GM19351 (cell line): Measurements from ENCODE around the gene METTL24.
A peak's percentile ranks its signal among the peaks of the same experiment; 100 is the strongest.
"Not testable (repeated sequence)": the region's sequence is repeated elsewhere in the genome, so short reads cannot be mapped to it uniquely, and the experiment has no call there.

Experiments used
- ATAC-seq: cut with Tn5 transposase; IDR thresholded peaks from one replicate; pipeline ENCODE4 v1.9.1; 2021; ENCODE audit warnings: mild to moderate bottlenecking, moderate library complexity; ENCODE audit not compliant: unreplicated experiment

Gene METTL24

DNA sequence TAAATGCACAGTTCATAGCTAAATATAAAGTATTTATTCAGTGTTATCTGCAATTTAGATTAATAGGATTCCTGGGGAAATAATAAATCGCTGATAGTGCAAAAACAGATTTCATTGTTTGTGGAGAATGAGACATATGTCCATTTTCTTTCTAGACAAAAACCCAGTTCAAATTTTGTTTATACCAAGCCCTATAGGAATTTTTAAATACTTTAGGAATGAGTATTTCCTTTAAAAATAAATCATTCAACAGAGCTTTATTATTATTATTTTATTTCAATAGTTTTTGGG lies 86.5 kb downstream of the METTL24 start:
- no peak for ATAC-seq

DNA sequence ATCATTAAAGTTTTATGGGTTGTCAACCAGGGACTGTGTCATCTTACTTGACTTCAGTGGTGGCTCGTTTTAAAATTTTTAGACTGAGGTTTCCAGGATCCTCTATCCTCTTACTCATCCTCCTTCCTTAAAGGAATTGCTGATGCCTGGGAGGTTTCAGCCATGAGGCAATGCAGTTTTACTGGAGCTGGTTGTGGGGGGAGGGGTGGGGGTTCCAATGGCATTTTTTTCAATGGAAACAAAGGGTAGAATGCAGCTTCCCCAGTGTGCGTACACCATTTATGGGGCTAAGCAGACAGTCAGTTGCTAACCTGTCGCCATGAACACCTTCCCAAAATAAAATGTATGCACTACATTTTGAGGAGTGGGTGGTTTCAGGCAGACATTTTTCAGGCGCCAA lies 88.0 kb downstream of the METTL24 start:
- ATAC-seq = no peak

DNA sequence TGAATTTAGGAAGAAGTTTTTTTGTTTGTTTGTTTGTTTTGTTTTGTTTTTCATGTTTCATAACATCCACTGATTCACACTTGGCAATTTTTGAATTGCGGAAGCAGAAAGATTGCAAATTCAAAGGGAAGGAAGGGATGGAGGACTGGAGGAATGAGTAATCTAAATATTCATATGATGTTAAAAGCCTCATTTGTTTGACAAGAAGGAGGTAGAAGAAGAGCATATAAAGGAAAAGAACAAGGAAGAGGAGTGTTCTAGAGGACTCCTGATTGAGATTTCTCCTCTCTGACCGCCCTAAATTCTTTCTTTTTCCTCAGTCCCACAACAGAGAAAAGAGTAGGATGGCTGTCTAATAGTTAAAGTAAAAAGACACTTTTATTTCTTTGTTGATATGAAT lies 88.5 kb downstream of the METTL24 start:
- no peak for ATAC-seq

DNA sequence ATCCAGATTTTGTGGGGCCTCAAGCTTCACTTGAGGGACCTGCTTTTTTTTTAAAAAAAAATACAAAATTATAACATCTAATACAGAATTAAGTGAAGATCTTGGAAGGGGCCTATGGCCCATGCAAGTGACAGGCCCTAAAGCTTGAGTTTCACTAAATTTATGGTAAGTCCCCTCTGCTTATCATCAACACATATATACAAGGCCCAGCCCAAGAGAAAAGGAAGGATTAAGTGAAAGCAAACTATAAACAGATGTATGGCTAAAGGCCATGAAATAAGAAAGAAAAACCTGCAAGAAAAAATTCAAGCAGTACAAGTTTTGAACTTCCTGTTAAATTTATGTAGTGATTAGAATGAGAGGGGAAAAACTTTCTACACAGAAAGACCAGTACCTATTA lies 91.2 kb downstream of the METTL24 start:
- ATAC-seq = no peak

DNA sequence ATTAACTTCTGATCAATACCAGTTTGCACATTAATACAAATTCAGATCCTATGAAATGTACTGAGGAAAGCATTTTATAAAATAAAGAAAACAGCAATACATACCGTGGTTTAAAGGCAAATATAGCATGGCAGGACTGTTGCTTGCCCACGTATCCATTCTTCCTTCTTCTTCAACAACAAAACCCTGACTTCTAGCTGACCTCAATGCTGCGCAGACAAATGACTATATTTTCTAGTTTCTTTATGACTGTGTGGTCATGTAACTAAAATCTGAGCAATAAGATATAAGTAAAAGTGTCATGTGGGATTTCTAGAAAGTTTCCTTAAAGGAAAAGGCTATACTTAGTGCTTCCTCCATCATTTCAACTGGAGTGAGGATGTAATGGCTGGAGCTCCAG lies 92.9 kb downstream of the METTL24 start:
- ATAC-seq = peak; percentile 75

DNA sequence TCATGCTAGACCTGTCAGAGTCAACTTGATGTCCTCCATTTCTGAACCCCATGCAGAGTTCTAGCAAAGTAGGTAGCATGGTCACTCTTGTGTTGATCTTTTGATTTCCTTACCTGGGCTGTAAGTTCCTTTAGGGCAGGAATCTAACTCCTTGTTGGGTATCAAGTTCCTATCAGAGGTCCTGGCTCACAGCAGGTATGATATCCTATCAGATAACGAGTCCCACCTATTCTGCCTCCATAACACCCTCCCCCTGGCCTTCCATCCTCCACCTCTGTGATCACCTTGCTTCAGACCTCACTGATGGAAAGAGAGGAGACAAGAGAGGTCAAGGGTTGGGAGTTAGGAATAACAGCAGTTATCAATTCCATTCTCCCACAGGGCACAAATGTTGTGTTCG lies 101.8 kb downstream of the METTL24 start:
- no peak for ATAC-seq

DNA sequence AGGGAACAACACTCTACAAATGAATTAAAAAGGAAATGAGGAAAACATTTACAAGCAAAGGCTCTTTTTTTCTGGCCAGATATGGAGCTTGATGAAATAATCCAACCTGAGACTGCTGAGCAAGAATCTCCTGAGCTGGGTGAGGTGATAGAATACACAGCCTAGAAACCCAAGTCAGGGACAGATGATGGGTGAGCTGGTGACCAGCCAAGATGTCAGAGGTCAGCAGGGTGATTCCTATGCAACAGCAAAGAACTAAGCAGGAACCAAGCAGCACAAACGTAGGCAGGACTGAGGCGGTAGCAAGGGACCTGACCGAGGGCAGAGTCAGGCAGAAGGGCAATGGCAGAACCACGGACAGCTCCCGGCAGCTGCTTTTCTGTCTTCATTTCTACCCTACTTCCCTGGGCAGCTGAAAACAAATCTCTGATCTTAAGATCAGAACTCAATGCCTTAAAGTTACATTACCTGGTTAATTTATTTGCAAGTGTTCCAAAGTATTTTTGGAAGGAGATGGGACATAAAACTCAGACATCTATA lies 102.9 kb downstream of the METTL24 start:
- ATAC-seq = no peak

DNA sequence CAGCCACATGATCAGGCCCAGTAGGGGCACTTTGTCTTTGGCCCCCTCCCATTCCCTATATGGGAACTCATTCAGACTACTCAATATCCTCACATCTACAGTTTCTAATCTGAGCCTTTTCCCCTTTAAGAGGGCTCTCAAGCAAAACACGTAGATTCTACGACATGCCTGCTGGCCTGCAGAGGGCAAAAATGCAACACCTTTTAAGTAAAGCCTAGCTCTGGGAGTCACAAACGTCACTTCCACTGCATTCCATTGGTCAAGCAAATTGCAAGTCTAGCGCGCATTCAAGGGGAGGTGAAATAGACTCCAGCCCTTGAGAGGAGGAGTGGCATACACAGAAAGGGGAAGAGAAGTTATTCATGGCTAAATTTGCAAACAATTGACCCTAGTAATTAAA lies 107.3 kb downstream of the METTL24 start:
- no peak for ATAC-seq

DNA sequence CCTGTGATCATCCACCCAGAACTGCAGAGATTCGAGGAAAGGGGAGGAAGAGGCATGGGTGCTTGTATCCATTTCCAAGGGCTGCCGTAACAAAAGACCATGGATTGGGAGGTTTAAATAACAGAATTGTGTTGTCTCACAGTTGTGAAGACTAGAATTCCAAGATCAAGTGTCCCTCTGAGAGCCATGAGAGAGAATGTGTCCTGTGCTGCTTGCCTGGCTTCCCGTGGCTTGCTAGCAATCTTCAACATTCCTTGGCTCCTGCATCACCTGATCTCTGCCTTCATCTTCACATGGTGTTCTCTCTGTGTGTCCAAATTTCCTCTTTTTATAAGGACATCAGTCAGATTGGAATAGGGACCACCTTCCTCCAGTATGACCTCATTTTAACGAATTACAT lies 108.1 kb downstream of the METTL24 start:
- no peak for ATAC-seq

DNA sequence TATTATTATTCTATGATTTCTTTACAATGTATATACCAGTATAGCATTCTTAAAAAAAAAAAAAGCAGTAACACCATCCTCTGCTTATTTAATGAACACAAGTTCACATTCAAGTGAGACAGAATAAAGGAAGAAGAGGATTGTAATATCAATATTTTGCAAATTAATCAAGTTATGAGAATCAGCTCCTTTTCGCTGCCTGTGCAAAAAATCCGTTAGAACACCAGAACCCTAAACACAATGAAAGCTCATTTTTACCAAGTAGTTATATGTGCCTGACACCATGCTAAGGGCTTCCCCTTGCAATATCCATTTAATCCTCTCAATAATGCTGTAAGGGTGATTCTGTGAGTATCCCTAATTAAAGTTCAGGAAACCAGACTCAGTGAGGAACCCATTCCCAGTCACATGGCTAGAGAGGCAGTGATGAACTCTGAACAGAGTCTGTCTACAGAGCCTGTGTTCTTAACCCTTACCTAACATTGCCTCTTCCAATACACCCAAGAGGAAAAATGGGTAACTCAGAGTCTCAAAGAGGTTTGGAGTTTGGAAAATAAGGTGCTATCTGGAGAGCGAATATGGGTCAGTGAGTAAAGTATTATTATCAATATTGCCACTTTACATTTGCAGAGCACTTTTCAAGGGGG lies 111.1 kb downstream of the METTL24 start:
- ATAC-seq = no peak

DNA sequence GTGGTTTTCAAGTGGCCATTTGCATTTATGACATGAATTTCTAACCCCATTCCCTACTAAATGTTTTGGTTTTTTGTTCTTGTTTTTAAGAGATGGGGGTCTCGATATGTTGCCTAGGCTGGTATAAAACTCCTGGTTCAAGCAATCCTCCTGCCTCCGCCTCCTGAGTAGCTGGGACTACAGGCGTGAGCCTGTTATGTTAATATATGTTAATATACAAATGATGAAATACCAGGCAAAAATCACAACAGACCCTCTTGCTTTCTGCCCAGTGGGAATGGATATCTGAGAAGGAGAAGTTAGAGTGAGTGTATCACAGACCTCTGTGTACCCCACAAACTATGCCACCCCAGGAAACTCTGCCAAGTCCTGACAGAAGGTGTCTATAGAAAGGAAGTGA lies 111.8 kb downstream of the METTL24 start:
- ATAC-seq = no peak

DNA sequence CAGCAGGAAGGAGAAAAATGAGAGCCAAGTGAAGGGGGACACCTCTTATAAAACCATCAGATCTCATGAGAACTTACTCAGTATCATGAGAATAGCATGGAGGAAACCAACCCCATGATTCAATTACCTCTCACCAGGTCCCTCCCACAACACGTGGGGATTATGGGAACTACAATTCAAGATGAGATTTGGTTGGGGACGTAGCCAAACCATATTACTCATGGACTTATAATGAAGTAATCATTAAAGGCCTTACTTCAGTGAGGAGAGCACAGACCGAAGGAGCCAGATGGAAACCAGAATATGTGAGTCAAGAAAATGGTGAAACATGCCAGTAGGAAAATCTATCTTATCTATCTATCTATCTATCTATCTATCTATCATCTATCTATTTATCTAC lies 113.5 kb downstream of the METTL24 start:
- not testable (repeated sequence) for ATAC-seq

DNA sequence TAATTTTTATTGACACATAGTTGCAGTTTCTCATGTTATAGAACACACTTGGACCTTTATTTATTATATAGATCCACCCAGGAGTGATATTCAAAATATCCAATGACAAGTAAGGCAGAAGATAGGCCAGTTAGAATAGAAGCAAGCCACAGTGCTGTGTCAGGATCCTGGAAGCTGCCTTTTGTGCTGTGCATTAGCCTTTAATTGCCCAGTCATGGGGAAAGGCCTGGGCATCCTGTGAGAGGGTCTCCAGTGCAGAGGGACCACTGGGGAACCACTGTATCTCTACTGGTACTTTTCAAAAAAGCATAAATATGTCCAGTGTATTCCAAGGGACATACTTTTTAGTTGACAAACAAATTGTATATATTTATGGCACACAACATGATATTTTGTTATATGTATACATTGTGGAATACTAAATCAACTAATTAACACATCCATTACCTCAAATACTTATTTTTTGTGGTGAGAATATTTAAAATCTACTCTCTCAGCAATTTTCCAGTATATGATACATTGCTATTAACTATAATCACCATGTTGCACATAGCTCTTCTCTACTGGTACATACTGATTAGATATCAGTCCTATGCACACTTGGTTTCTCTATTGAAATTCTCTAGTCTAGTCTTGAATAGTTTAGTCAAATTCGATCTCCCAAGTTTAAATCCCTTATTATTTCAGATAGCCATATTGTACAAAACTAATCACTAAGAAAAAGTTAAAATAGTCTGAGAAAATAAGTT lies 118.4 kb downstream of the METTL24 start:
- no peak for ATAC-seq

DNA sequence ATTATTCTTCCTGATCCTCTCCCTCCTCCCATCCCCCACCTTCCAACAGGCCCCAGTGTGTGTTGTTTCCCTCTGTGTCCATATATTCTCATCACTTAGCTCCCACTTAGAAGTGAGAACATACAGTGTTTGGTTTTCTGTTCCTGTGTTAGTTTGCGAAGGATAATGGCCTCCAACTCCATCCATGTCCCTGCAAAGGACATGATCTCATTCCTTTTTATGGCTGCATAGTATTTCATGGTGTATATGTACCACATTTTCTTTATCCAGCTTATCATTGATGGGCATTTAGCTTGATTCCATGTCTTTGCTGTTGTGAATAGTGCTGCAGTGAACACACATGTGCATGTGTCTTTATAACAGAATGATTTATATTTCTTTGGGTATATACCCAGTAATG lies 122.1 kb downstream of the METTL24 start:
- not testable (repeated sequence) for ATAC-seq

DNA sequence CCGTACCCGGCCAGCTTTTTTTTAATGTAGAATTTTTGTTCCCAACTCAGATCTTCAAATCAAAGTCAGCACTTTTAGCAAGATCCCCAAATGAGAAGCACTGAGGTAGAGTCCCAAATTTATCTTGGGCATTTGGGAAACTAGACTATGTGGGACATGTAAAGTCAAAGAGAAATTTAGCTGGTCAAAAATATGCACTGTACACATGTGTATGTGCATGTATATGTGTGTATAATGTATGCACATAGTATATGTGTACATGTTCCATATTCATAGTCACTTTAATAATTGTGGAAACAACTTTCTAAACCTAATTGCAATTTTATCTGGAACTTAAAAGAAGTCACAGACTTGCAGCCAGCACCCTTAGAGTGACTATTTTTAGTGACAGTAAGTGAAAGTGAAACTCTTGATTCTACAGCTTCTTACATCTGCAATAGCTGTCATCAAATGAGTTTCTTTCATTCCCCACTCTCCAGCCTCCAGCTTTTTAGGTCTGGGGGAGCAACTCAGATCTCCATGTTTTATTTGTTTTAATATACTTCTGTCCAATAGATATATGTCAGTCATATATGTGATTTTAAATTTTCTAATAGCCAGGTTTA lies 124.3 kb downstream of the METTL24 start:
- ATAC-seq = peak; percentile 96

DNA sequence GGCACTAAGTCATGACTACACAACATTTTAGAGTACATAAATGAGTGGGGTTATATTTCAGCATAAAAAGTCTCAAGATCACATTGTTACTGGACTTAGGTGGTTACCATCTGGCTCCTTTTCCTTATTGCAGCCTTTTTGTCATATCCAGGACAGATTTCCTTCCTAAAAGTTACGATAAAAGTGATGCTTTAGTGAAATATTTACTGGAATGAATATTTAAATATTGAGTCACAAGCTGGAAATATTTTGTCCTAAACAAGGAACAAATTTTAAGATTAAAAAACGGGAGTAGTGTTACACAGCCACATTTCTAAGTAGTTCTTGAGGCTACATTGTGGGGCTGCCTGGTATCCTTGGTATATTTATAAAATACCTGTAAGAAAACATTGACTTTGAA lies 125.7 kb downstream of the METTL24 start:
- no peak for ATAC-seq

DNA sequence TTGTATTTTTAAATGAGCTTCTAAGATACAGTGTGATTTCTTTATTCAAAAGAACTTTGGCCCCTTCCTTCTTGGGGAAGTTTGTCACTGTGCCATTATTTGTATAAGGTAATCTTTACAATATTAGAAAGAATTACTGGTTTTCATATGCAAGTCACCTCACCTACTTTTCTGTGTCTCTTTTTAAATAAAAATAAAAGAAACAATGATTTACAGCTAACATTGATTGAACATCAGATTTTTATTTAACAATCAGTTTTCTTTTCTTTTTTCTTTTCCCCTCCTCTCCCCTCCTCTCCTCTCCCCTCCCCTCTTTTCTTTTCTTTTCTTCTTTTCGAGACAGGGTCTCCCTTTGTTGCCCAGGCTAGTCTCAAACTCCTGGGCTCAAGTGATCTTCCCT lies 131.9 kb downstream of the METTL24 start:
- ATAC-seq = no peak

DNA sequence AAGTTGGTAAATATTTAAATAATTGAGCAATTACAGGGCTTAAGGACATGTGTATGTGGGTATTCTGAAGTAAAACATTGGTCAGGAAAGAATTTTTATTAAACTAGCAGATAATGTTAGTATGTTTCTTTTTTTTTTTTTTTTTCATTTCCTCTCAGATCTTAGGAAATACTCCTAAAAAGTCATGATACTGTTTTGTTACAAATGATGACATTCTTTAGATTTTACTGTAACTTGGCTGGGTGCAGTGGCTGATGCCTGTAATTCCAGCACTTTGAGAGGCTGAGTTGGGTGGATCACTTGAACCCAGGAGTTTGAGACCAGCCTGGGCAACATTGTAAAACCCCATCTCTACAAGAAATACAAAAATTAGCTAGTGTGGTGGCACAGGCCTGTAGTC lies 136.4 kb downstream of the METTL24 start:
- no peak for ATAC-seq

DNA sequence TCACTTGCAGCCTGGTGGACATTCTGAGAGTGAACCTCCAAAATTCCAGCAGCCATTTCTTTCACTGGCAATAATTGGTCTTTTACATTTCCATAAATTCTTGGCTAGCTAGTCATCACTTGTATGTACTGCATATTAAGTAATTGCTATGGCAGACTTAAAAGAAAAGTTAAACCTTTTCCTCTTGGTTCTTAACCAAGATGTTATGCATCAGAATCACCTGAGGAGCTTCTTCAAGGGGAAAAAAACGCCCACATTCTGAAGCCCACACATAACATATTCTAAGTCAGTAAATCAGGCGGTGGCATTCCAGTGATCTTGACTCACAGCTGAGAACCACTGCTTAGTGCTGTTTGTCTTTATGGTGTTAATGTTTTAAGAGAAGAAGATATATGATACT lies 140.9 kb downstream of the METTL24 start:
- ATAC-seq = no peak

DNA sequence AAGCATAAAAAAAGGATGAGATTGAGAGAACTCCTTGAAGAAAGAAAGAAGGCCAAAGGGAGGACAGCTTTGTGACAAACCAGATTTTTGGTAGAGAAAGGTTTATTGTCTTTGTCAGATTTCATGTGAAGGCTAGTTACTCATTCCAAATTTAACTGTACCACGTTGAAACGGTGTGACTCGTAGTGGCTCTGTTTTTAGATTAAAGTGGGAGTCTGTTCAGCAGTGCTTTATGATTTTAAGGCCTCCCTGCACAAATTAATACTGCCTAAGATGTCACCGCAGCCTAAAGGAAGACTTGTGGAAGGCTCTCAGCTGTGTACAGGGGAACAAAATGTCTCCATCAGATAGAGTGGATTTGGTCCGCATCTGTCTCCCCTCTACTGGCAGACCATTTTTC lies 142.0 kb downstream of the METTL24 start:
- ATAC-seq = no peak

DNA sequence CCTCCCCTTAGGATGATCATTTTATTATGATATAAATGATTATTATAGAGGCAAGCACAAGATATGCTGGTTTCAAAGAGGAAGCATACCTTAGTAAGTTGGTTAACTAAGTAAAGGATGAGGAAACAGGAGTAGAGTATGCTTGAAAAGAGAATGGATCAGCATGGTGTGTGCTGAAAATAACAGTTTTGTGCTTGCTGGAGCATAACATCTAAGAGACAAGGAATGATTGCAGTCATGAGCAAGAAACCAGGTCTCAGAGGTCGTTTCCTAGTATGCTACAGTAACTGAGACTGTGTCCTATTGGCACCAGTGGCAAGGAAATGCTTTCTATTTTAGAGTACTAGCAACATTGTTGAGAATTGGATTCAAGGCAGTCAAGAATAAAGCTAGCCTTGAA lies 143.8 kb downstream of the METTL24 start:
- ATAC-seq = no peak

DNA sequence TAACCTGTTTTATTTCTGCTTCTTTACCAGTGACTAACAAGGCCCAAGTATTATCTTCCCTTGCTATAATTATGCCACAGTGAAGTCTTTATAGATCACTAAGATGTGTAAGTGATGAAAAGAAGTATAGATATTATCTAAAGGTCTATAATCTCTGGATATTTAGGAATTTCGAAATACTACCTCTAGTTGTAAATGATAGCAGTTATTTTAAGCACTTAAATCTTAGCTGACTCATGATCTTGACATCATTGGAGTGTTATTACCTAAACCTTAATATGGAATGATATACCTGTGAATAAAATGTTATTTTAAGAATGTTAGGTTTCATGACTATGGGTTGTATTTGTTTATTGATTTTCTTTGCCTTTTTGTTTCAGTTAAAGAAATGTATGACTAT lies 146.4 kb downstream of the METTL24 start:
- no peak for ATAC-seq
